ENCODE data around the gene NMU. TPM values are rescaled to one million over a fixed set of nuclear protein-coding genes. Genes with fewer than 3 reads are reported as not detected.
A peak's percentile ranks its signal among the peaks of the same experiment; 100 is the strongest.

The NMU gene
- total and polyA plus RNA-seq, 9 of the 15 experiments (the other 6 are each of a cell fraction or from before 2014, with no cell fraction given), result 73.8 to 846 (median 599) TPM

GRCh38 chr4:55545641-55546505 is 90.2 kb downstream of the NMU start (continued):
- TF ChIP-seq CEBPZ (IDR thresholded peaks at IDR 0.05; ENCODE audit: borderline replicate concordance, low read depth, low read length) (no peak), ETV1 (tag; conservative IDR thresholded peaks at IDR 0.05; ENCODE audit: low read depth) (no peak), ZNF431 (CRISPR knock-in tag; IDR thresholded peaks at IDR 0.05) (no peak), STAT5B (CRISPR knock-in tag; IDR thresholded peaks at IDR 0.05) (no peak), U2AF2 (optimal IDR thresholded peaks at IDR 0.05; ENCODE audit: low read depth, low read length) (no peak), BRF1 (IDR thresholded peaks at IDR 0.05; ENCODE audit: borderline replicate concordance, extremely low read depth, insufficient read length) (no peak), GMEB1 (CRISPR knock-in tag; IDR thresholded peaks at IDR 0.05) (peak; percentile 62), ZNF511 (CRISPR knock-in tag; IDR thresholded peaks at IDR 0.05) (peak; percentile 41; the same call in 1 of the 2 replicates), ZNF318 (IDR thresholded peaks at IDR 0.05; ENCODE audit: borderline replicate concordance in 1 of 2, low read depth in 1 of 2) (no peak), FOXM1 (IDR thresholded peaks at IDR 0.05; ENCODE audit: low read depth) (no peak), FOXM1 (CRISPR knock-in tag; IDR thresholded peaks at IDR 0.05; ENCODE audit: low read depth) (0 out of 2 replicates have a peak, but pooled peaks have one; percentile 40), MTA1 (IDR thresholded peaks at IDR 0.05; ENCODE audit: borderline replicate concordance) (no peak)

Measured in K562 (cell line).